Right atrium auricular region (tissue), 2 donors: Measurements from ENCODE around the gene IRAK1BP1. TPM values are rescaled to one million over a fixed set of nuclear protein-coding genes. Genes with fewer than 3 reads are reported as not detected.

ENCODE experiments used
- total RNA-seq, 2 donors: library from RNA; depleted of rRNA; stranded (reverse); fragments of >200 nt; gene quantifications; one replicate each; pipeline ENCODE4 v1.1.0, GENCODE V29; 2016

The IRAK1BP1 gene
- total RNA-seq, 2 donors from 2014 or later, result 2.7 to 7.4 TPM

Other genes with a start within 250 kb of the IRAK1BP1 start
- 10 to 100 TPM; 15.2 to 15.3 TPM for gene PHIP, start 210.7 kb downstream of the IRAK1BP1 start, total RNA-seq